IMR-90 (cell line): ENCODE results near the gene ANO4. TPM values are rescaled to one million over a fixed set of nuclear protein-coding genes. Genes with fewer than 3 reads are reported as not detected.

Experiments
- ATAC-seq: fragments of 200-7000 bp; cut with Tn5 transposase; 2 replicates; pipeline ENCODE4 v1.9.1; 2020; ENCODE audit warnings: low read depth, mild to moderate bottlenecking, moderate library complexity
- BruUV-seq: library from RNA; stranded (reverse); fragments of 400-500 nt; replicated peaks from 2 replicates; lab custom pipeline; 2021; lab: Mats Ljungman, UMichigan
- CTCF ChIA-PET: fragments of 300-600 bp; formaldehyde crosslinking; extraction: SDS; loops from one replicate; lab custom pipeline; 2021; ENCODE audit warnings: antibody characterized with exemption; lab: Yijun Ruan, JAX
- POLR2A ChIA-PET: fragments of 300-600 bp; sonication (Branson Sonifier 250); formaldehyde crosslinking; loops from one replicate; lab custom pipeline; 2022; ENCODE audit warnings: antibody characterized with exemption; ENCODE audit not compliant: unreplicated experiment; lab: Charles Lee
- DNase-seq: peaks from one replicate; pipeline ENCODE4 v3.0.0; 2013
- H2AFZ ChIP-seq: replicated peaks from 2 replicates; pipeline ENCODE3; 2013; ENCODE audit warnings: low read length, mild to moderate bottlenecking; ENCODE audit not compliant: poor library complexity
- H2AK5ac ChIP-seq: 2 replicates; pipeline ENCODE4 v1.6.1; 2013; ENCODE audit warnings: low read depth, low read length, inconsistent platforms
- H2AK9ac ChIP-seq: replicated peaks from 2 replicates; pipeline ENCODE3; 2013; ENCODE audit warnings: mild to moderate bottlenecking, low read depth, low read length, moderate library complexity; ENCODE audit not compliant: poor library complexity
- H2BK120ac ChIP-seq: 2 replicates; pipeline ENCODE4 v1.6.1; 2013; ENCODE audit warnings: low read depth, low read length, inconsistent platforms
- H2BK15ac ChIP-seq: 3 replicates; pipeline ENCODE4 v1.6.1; 2013; ENCODE audit warnings: low read depth, low read length, inconsistent platforms
- H2BK20ac ChIP-seq: 2 replicates; pipeline ENCODE4 v1.6.1; 2013; ENCODE audit warnings: low read depth, mild to moderate bottlenecking, inconsistent platforms, low read length, moderate library complexity
- H2BK5ac ChIP-seq: 2 replicates; pipeline ENCODE4 v1.6.1; 2013; ENCODE audit warnings: mild to moderate bottlenecking, low read depth, low read length, inconsistent platforms; ENCODE audit not compliant: poor library complexity, severe bottlenecking
- H3K14ac ChIP-seq: replicated peaks from 2 replicates; pipeline ENCODE4 v1.6.1; 2013; ENCODE audit warnings: low read depth, low read length, inconsistent platforms
- H3K18ac ChIP-seq: 2 replicates; pipeline ENCODE4 v1.6.1; 2013; ENCODE audit warnings: low read depth, low read length, control low read depth
- H3K23ac ChIP-seq: 2 replicates; pipeline ENCODE4 v1.6.1; 2013; ENCODE audit warnings: low read depth, low read length, inconsistent platforms
- H3K27ac ChIP-seq: 2 replicates; pipeline ENCODE4 v1.5.1; 2013; ENCODE audit warnings: mild to moderate bottlenecking, control low read depth, low read length; ENCODE audit not compliant: insufficient read depth
- H3K27me3 ChIP-seq: 2 replicates; pipeline ENCODE4 v1.6.1; 2013; ENCODE audit warnings: low read length; ENCODE audit not compliant: control insufficient read depth, insufficient read depth
- H3K36me3 ChIP-seq: 2 replicates; pipeline ENCODE4 v1.6.1; 2013; ENCODE audit warnings: low read length, mixed read lengths; ENCODE audit not compliant: control insufficient read depth, insufficient read depth
- H3K4ac ChIP-seq: 2 replicates; pipeline ENCODE4 v1.6.1; 2013; ENCODE audit warnings: low read depth, low read length, inconsistent platforms
- H3K4me1 ChIP-seq: 2 replicates; pipeline ENCODE4 v1.6.1; 2013; ENCODE audit warnings: low read length, mixed read lengths; ENCODE audit not compliant: control insufficient read depth, insufficient read depth
- H3K4me2 ChIP-seq: 2 replicates; pipeline ENCODE4 v1.6.1; 2013; ENCODE audit warnings: low read depth, mild to moderate bottlenecking, control low read depth, low read length, moderate library complexity
- H3K4me3 ChIP-seq: 2 replicates; pipeline ENCODE4 v1.5.1; 2013; ENCODE audit warnings: low read depth, mild to moderate bottlenecking, control low read depth, low read length, moderate library complexity; ENCODE audit not compliant: insufficient read depth
- H3K56ac ChIP-seq: 2 replicates; pipeline ENCODE4 v1.6.1; 2013; ENCODE audit warnings: low read length, inconsistent platforms; ENCODE audit not compliant: insufficient read depth; ENCODE audit errors: extremely low read depth
- H3K79me1 ChIP-seq, 2 experiments: 2 replicates each; pipeline ENCODE4 v1.6.1; 2013; ENCODE audit warnings: low read length in 2 of 2, inconsistent platforms in 1 of 2, low read depth in 1 of 2
- H3K9ac ChIP-seq: 2 replicates; pipeline ENCODE4 v1.6.1; 2013; ENCODE audit warnings: low read depth, low read length, control low read depth
- H3K9me1 ChIP-seq: 2 replicates; pipeline ENCODE4 v1.6.1; 2013; ENCODE audit warnings: low read length, inconsistent platforms; ENCODE audit not compliant: insufficient read depth
- H3K9me3 ChIP-seq: 2 replicates; pipeline ENCODE4 v1.6.1; 2013; ENCODE audit warnings: low read length; ENCODE audit not compliant: control insufficient read depth, insufficient read depth
- H4K20me1 ChIP-seq: 2 replicates; pipeline ENCODE4 v1.6.1; 2013; ENCODE audit warnings: low read length, inconsistent platforms; ENCODE audit not compliant: insufficient read depth
- H4K5ac ChIP-seq: 2 replicates; pipeline ENCODE4 v1.6.1; 2013; ENCODE audit warnings: mild to moderate bottlenecking, low read depth, low read length, control low read depth
- H4K8ac ChIP-seq, 2 experiments: 2 replicates each; pipeline ENCODE4 v1.6.1; 2013; ENCODE audit warnings: low read depth in 2 of 2, low read length in 2 of 2, control low read depth in 1 of 2, inconsistent platforms in 1 of 2
- H4K91ac ChIP-seq: 2 replicates; pipeline ENCODE4 v1.6.1; 2013; ENCODE audit warnings: low read depth, low read length, inconsistent platforms; ENCODE audit not compliant: insufficient read depth
- BHLHE40 ChIP-seq: fragments of 150-350 bp; IDR thresholded peaks from 2 replicates; pipeline ENCODE4 v1.6.1; 2016; ENCODE audit warnings: mild to moderate bottlenecking, low read depth, low read length
- CEBPB ChIP-seq: IDR thresholded peaks from 2 replicates; pipeline ENCODE4 v1.6.1; 2012; ENCODE audit warnings: low read depth, low read length, improper control_type of control experiment
- CHD1 ChIP-seq: IDR thresholded peaks from 2 replicates; pipeline ENCODE4 v1.6.1; 2012; ENCODE audit warnings: low read depth, low read length, improper control_type of control experiment
- ELK1 ChIP-seq: fragments of 150-350 bp; IDR thresholded peaks from 2 replicates; pipeline ENCODE4 v1.6.1; 2016; ENCODE audit warnings: low read depth, mild to moderate bottlenecking, low read length, moderate library complexity, borderline replicate concordance
- FOS ChIP-seq: fragments of 150-350 bp; IDR thresholded peaks from 2 replicates; pipeline ENCODE4 v1.6.1; 2016; ENCODE audit warnings: low read depth, low read length
- MAFK ChIP-seq: IDR thresholded peaks from 2 replicates; pipeline ENCODE4 v1.6.1; 2012; ENCODE audit warnings: low read depth, low read length, improper control_type of control experiment
- MAZ ChIP-seq: IDR thresholded peaks from 2 replicates; pipeline ENCODE4 v1.6.1; 2012; ENCODE audit warnings: low read depth, mild to moderate bottlenecking, low read length, improper control_type of control experiment, moderate library complexity, borderline replicate concordance
- MXI1 ChIP-seq: IDR thresholded peaks from 2 replicates; pipeline ENCODE4 v1.6.1; 2012; ENCODE audit warnings: low read depth, mild to moderate bottlenecking, low read length, moderate library complexity, borderline replicate concordance
- NFE2L2 ChIP-seq: fragments of 150-350 bp; IDR thresholded peaks from 2 replicates; pipeline ENCODE4 v1.6.1; 2016; ENCODE audit warnings: low read depth, mild to moderate bottlenecking, low read length
- POLR2A ChIP-seq: IDR thresholded peaks from 2 replicates; pipeline ENCODE4 v1.6.1; 2012; ENCODE audit warnings: mild to moderate bottlenecking, low read depth, low read length
- RAD21 ChIP-seq: IDR thresholded peaks from 2 replicates; pipeline ENCODE4 v1.6.1; 2012; ENCODE audit warnings: low read length, improper control_type of control experiment
- RCOR1 ChIP-seq: IDR thresholded peaks from 2 replicates; pipeline ENCODE4 v1.6.1; 2012; ENCODE audit warnings: mild to moderate bottlenecking, low read length, improper control_type of control experiment; ENCODE audit not compliant: insufficient replicate concordance
- RFX5 ChIP-seq: IDR thresholded peaks from 2 replicates; pipeline ENCODE4 v1.8.0; 2012; ENCODE audit warnings: low read depth, mild to moderate bottlenecking, low read length, moderate library complexity
- SMC3 ChIP-seq: fragments of 150-350 bp; IDR thresholded peaks from 2 replicates; pipeline ENCODE4 v1.6.1; 2016; ENCODE audit warnings: low read depth, mild to moderate bottlenecking, antibody characterized with exemption, low read length, moderate library complexity
- WGBS, 2 experiments: methylation state at CpG; one replicate each; pipeline versions ENCODE4 v1.1.5 to v1.1.7; 2013; ENCODE audit warnings: missing lambda C conversion rate in 2 of 2; ENCODE audit not compliant: insufficient read length in 1 of 2; ENCODE audit errors: extremely low coverage in 2 of 2; 5-methylcytosine and 5-hydroxymethylcytosine counted together
- dilution Hi-C: fragments of 300-500 bp; cut with HindIII; formaldehyde crosslinking; loops from one replicate; pipeline ENCODE4 v1.14.3; 2018; ENCODE audit warnings: low sequenced_read_pairs; ENCODE audit not compliant: unreplicated experiment
- in situ Hi-C: fragments of 300-500 bp; cut with MboI; formaldehyde crosslinking; loops from 3 replicates; pipeline ENCODE4 v1.14.3; 2019; ENCODE audit warnings: low sequenced_read_pairs, inconsistent platforms, mixed read lengths
- intact Hi-C: fragments of 100-400 bp; cut with micrococcal nuclease; formaldehyde crosslinking; loops from 2 replicates; pipeline ENCODE4 v1.10.0; 2022
- polyA plus RNA-seq, 3 experiments: library from polyadenylated mRNA; depleted of rRNA; stranded (reverse); fragments of >200 nt; gene quantifications; 2 replicates each; pipeline ENCODE4 v1.2.3, GENCODE V29; 2012; ENCODE audit warnings: low replicate concordance in 1 of 3
- total RNA-seq: library from RNA; depleted of rRNA; stranded (reverse); fragments of >200 nt; gene quantifications from 2 replicates; pipeline ENCODE4 v1.2.3, GENCODE V29; 2012
- TF ChIP-seq, protein P1 (sequence below): conservative IDR thresholded peaks from 2 replicates; pipeline ENCODE4 v1.5.1; 2012; ENCODE audit warnings: mild to moderate bottlenecking, low read depth, low read length, improper control_type of control experiment
- TF ChIP-seq, protein P2 (sequence below): fragments of 150-350 bp; IDR thresholded peaks from 2 replicates; pipeline ENCODE4 v1.6.1; 2017; ENCODE audit warnings: mild to moderate bottlenecking, antibody characterized with exemption, low read length, low read depth

Gene ANO4
- total and polyA plus RNA-seq, 2 of the 4 experiments (the other 2 are of a cell fraction), result 4.7 to 10.2 TPM

GRCh38 chr12:100954118-100954517 lies 159.5 kb downstream of the ANO4 start:
- TF ChIP-seq, protein P1, sequence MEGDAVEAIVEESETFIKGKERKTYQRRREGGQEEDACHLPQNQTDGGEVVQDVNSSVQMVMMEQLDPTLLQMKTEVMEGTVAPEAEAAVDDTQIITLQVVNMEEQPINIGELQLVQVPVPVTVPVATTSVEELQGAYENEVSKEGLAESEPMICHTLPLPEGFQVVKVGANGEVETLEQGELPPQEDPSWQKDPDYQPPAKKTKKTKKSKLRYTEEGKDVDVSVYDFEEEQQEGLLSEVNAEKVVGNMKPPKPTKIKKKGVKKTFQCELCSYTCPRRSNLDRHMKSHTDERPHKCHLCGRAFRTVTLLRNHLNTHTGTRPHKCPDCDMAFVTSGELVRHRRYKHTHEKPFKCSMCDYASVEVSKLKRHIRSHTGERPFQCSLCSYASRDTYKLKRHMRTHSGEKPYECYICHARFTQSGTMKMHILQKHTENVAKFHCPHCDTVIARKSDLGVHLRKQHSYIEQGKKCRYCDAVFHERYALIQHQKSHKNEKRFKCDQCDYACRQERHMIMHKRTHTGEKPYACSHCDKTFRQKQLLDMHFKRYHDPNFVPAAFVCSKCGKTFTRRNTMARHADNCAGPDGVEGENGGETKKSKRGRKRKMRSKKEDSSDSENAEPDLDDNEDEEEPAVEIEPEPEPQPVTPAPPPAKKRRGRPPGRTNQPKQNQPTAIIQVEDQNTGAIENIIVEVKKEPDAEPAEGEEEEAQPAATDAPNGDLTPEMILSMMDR, result no peak
- TF ChIP-seq MXI1, result no peak
- TF ChIP-seq RFX5, result no peak
- no peak for TF ChIP-seq MAZ
- TF ChIP-seq FOS, result no peak
- no peak for TF ChIP-seq POLR2A
- TF ChIP-seq CEBPB, result no peak
- no peak for TF ChIP-seq ELK1
- TF ChIP-seq CHD1, result no peak
- TF ChIP-seq RAD21, result no peak
- TF ChIP-seq, protein P2, sequence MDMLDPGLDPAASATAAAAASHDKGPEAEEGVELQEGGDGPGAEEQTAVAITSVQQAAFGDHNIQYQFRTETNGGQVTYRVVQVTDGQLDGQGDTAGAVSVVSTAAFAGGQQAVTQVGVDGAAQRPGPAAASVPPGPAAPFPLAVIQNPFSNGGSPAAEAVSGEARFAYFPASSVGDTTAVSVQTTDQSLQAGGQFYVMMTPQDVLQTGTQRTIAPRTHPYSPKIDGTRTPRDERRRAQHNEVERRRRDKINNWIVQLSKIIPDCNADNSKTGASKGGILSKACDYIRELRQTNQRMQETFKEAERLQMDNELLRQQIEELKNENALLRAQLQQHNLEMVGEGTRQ, result no peak
- no peak for TF ChIP-seq MAFK
- TF ChIP-seq RCOR1, result no peak
- no peak for TF ChIP-seq BHLHE40
- no peak for TF ChIP-seq SMC3
- TF ChIP-seq NFE2L2, result no peak
- no CpG with 5 or more reads among the region's 3 CpGs for WGBS, 2 experiments
- Histone ChIP-seq H2BK120ac (no peak overlapping the region), H3K18ac (no peak overlapping the region), H2AFZ (no peak overlapping the region), H4K91ac (no peak overlapping the region; the same call in 1 of the 2 replicates), H3K36me3 (peaks cover 5% of the 10 kb centered on the region; the same call in 1 of the 2 replicates), H3K4me1 (peaks cover 4% of the 10 kb centered on the region), H2BK20ac (peak overlapping the region; percentile 44; the same call in 1 of the 2 replicates), H2AK5ac (0 out of 2 replicates have a peak overlapping the region, but pooled peaks have one; percentile 8), H3K4me3 (no peak overlapping the region), H3K14ac (no peak overlapping the region), H3K56ac (no peak overlapping the region), H2AK9ac (no peak overlapping the region), H3K79me1 (no peaks in the 10 kb centered on the region), H2BK15ac (no peak overlapping the region), H3K23ac (no peak overlapping the region), H3K9me3 (no peaks in the 10 kb centered on the region), H3K9ac (no peak overlapping the region), H4K5ac (no peak overlapping the region), H3K4ac (0 out of 2 replicates have a peak overlapping the region, but pooled peaks have one; percentile 22), H2BK5ac (no peak overlapping the region), H3K4me2 (no peak overlapping the region), H3K9me1 (peaks cover 7% of the 10 kb centered on the region), H3K27me3 (no peaks in the 10 kb centered on the region), H3K27ac (no peak overlapping the region), H4K20me1 (no peaks in the 10 kb centered on the region), H4K8ac (no peak overlapping the region)
- POLR2A ChIA-PET, result no interaction called here
- intact Hi-C loops, result no loop called here
- ATAC-seq (no peak), DNase-seq (no peak)
- no TSS peak for BruUV-seq
- dilution Hi-C loops, result no loop called here
- in situ Hi-C loops, result no loop called here
- CTCF ChIA-PET, result no interaction called here
